ENCODE results near the gene POLR1E.

GRCh38 chr9:37436540-37436939 lies 49.2 kb upstream of the POLR1E start:
- TF ChIP-seq CTCF (optimal IDR thresholded peaks at IDR 0.05 in 1 of 3, IDR thresholded peaks at IDR 0.05 in 1 of 3, conservative IDR thresholded peaks at IDR 0.05 in 1 of 3; ENCODE audit: extremely low read depth in 1 of 3, insufficient read depth in 2 of 3, low read length in 3 of 3), result no peak
- no peak for TF ChIP-seq EZH2 (IDR thresholded peaks at IDR 0.05; ENCODE audit: low read length)

Data from keratinocyte (primary cell).